OCI-M1 (cell line): ENCODE data around the gene PRDX5.

Source experiments
- DNase-seq: peaks from one replicate; lab custom pipeline; 2025; lab: John Stamatoyannopoulos, UW

Gene PRDX5

DNA sequence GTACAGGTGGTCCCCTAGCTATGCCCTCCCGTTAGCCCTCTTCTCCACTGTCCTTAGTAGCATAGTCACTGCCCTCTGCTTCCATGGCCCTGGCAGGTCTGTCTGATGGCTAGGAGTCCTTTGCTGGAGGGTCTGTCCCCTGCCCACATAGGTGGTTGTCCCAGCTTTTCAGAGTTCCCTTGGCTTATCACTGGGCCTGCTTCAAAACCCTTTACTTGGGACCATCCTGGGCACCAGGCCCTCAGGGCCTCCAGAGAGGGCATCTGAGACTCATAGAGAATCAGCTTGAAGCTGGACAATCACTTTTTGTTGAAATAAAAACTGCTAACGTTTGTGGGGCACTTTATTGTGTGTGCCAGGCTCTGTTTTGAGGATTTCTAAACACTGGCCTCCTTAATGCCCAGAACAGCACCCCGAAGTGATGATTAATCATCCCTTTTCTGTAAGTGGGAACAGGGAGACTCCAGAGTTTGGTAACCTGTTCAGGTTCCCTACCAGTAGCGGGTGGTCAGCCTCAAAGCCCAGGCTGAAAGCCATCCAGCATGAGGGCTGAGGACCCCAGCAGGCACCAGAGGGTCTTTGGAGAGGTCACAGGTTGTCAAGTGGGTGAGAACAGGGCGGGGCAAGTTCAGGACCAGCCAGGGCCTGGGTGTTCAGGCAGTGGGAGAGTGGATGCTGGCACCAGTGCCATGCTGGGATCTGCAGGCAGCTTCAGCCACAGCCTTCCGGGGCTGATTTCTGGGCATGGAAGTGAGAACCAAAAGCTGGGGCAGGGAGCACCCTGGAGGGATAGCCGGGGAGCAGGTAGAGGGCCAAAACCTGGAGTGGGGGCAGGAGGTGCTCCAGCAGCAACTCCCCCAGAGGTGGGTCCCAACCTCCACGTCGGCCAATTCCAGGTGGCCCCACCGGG, 27.3 kb upstream of the PRDX5 start:
- no peak for DNase-seq

DNA sequence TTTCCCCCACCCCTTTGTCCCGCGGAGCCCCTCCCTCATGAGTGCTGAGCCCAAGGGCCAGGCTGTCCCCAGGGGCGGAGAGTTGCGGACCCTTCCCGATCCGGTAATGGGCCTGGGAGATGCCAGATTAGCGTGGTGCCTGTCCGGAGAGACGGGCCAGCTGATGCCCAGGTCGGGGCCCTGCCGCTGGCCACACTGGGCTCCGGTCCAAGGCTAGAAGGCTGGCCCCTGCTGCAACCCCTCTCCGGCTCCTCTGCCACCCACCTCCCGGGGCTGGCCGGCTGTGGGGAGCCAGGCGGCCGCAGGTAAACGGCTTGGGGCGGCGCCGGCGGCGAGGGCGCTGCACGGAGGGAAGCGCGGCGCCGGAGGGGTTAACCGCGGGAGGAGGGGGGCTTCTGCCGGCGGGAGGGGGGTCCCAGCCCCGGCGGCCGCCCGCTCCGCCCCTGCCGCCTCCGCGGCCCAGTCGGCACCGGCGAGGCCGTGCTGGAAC, 26.6 kb upstream of the PRDX5 start, which contains the start of gene KCNK4:
TSS of gene KCNK4 (plus strand) at position 41 of the 490 bp plus-strand sequence. CDS start 1,717 bp downstream, outside the sequence.
- no peak for DNase-seq

DNA sequence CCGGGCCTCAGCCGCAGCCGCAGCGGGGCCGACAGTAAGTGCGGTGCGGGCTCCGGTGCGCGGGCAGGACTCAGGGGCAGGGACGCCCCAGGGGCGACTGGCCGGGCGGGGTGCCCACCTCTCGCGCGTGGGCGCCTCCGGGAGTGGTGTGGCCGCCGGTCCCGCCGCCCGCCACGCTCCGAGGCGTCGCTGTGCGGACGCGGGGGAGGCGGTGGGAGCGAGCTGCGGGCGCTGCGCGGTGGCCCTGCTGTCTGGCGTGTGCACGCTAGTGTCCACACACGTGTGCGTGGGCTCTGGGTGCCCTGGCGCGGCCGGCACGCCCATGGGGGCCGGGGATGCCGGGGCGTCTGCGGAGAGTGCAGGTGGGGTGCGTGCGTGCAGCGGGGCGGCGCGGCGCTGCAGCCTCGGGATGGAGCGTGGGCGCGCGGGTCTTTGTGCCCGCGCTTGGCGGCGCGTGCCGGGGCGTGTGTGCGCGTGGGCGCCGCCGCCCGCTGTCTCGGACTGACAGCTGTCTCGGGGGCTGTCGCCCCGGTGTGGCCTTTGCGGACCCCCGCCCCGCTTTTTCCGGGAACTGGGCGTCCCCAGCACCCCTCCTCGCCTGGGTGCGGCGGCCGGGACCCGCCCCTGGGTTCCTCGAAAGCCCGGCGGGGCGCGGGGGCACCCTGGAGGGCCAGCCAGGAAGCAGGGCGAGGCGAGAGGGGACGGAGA, 26.0 kb upstream of the PRDX5 start:
- no peak for DNase-seq

DNA sequence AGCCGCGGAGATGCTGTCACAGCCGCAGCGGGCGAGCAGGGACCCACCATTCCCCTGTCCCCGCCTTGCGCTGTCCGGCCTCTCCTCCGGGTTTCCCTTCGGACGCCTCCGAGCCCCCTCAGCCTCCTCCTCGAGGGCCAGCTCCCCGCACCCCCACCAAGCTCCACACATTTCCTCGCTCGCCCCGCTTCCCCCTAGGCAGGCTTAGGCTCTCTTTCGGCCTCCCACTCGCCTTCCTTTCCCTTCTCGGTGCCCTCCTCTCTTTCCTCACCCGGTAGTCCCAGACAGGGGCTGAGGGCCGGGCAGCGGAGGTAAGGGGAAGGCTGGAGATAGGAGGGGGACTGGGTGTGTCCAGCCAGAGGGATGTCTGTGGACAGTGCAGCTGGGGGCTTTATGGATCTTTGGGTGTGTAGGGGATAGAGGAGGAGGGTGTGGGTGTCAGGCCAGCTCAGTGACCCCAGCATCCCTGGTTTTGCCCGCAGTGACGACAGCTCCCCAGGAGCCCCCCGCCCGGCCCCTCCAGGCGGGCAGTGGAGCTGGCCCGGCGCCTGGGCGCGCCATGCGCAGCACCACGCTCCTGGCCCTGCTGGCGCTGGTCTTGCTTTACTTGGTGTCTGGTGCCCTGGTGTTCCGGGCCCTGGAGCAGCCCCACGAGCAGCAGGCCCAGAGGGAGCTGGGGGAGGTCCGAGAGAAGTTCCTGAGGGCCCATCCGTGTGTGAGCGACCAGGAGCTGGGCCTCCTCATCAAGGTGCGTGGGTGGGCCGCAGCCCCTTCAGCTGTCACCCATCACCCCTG, 25.3 kb upstream of the PRDX5 start:
- DNase-seq: no peak

DNA sequence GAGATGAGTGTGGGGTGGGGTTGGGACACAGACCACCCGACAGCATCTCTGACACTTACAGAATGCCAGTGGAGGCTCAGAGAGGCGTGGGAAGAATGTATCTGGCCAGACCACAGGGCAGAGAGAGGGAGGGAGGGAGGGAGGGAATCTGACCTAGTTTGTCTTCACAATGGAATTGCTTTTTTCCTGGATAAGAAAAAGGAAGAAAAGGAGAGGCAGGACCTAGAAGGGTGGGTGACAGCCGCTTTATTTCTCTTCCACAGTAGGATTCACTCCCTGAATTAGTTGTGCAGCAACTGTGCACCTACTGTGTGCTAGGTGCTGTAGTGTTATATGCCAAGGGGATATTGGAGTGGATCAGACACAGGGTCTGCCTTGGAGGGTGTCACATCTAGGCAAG, 23.1 kb upstream of the PRDX5 start:
- no peak for DNase-seq

DNA sequence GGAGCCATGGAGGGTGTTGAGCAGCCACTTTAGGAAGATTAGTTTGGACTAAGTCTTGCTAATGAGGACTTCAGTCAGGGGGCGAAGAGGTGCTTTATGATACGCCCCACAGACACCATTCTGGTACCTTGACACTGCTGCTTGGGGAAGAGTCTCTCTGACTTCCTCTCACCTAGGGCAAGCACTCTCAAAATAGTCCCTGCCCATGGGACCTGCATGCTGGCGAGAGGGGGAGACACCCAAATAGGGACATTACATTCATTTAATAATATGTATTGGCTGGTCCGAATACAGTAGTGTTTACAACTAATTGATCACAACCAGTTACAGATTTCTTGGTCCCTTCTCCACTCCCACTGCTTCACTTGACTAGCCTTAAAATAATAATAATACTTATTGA, 22.2 kb upstream of the PRDX5 start:
- DNase-seq: no peak

DNA sequence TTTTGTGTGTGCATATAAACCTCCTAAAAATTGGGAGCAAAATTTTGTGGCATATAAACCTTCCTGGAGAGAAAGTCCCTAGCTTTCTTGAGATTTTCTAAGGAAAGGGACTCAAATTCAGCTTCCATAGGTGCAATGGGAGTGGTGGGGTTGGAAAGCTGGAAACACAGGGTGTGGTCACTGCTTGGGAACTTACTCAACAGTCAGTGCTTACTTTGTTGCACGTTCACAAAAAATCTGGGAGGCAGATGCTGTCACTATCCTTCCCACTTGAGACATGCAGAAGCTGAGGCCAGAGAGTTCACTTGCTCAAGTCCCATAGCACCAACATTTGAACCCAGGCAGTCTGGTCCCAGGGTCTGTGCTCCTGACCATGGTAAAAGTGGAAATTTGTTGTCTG, 21.7 kb upstream of the PRDX5 start:
- DNase-seq: no peak

DNA sequence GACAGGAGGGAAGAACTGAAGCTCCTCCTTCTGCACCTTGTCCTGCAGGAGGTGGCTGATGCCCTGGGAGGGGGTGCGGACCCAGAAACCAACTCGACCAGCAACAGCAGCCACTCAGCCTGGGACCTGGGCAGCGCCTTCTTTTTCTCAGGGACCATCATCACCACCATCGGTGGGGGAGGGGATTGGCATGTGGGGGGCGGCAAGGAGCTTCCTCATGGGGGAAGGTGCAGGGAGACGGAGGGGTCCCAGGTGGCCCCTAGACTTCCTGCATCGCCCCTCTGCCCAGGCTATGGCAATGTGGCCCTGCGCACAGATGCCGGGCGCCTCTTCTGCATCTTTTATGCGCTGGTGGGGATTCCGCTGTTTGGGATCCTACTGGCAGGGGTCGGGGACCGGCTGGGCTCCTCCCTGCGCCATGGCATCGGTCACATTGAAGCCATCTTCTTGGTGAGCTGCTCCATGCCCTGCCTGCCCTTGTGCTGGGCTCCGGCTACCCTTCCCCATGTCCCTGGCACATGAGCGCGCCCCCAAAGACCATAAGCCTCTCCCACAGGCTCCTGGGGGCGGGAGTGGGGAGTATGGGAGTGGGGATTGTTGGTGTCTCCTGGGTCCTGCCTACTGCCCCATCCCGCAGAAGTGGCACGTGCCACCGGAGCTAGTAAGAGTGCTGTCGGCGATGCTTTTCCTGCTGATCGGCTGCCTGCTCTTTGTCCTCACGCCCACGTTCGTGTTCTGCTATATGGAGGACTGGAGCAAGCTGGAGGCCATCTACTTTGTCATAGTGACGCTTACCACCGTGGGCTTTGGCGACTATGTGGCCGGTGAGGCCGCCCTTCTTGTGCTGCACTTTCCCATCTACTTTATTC, 20.9 kb upstream of the PRDX5 start:
- DNase-seq: no peak

DNA sequence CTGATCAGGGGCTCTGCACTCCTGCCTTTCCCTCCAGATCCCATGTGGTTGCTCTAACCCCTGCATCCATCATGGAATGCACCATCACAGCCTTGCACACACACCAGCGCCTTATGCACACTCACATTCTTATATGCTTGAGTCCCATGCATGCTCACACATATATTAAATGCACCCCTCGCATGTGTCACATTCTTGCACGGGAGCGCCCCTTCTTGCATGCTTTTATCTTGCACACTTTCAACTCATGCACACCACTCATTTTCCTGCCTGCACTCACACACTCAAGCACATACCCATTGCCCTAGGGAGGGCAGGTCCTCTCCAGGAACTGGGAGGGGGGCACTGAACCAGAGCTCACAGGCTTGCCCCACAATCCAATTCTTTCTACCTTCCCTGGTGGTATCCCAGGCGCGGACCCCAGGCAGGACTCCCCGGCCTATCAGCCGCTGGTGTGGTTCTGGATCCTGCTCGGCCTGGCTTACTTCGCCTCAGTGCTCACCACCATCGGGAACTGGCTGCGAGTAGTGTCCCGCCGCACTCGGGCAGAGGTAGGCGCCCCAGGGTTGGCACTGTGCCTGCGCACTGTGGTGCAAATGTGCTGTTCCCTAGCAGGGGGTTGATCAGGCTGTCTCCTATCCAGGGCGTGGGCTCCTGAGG, 20.1 kb upstream of the PRDX5 start:
- no peak for DNase-seq

DNA sequence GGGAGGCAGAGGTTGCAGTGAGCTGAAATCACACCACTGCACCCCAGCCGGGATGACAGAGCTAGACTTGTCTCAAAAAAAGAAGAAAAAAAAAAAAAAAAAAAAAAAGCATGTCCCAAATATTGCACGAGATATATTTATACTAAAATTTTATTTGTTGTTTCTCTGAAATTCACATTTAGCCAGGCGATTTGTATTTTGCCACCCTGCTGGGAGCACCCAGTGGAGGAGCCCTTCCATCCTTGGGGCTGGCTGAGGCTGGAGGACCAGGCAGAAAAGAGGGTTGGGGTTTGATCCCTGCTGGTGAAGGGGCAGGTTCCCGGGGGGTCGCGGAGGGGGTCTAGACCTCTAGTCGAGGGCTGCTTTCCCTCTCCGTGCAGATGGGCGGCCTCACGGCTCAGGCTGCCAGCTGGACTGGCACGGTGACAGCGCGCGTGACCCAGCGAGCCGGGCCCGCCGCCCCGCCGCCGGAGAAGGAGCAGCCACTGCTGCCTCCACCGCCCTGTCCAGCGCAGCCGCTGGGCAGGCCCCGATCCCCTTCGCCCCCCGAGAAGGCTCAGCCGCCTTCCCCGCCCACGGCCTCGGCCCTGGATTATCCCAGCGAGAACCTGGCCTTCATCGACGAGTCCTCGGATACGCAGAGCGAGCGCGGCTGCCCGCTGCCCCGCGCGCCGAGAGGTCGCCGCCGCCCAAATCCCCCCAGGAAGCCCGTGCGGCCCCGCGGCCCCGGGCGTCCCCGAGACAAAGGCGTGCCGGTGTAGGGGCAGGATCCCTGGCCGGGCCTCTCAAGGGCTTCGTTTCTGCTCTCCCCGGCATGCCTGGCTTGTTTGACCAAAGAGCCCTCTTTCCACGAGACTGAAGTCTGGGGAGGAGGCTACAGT, 18.7 kb upstream of the PRDX5 start:
- DNase-seq: no peak

DNA sequence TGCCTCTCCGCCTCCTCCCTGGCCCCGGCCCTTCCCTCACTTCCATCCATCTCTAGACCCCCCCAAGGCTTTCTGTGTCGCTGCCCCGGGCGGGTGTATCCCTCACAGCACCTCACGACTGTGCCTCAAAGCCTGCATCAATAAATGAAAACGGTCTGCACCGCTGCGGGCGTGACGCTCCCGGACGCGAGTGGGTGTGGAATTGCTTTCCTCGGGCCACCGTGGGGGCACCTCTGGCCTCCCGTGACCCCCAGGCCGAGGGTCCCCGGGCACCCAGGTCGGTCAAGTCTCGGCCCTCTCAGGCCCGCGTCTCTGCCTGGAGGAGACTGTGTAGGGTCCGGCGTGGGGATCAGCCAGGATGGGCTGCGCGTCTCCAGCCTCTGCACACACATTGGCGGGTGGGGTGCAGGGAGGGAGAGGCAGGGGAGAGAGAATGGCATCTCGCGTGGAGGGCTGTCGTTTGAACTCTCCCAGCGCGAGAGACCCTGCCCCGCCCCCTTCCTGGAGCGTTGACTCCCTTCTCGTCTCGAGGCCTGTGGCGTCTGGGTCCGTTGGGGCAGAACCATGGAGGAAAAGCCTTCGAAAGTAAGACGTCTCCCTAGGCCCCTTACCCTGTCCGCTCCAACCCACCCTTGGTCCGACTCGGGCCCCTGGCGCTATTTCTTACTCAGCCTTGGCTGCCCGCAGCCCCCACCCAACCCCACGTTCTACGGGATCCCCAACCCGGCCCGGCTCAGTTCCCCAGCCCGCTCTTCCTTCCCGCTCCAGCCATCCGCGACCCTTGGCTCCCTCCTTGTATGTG, 17.9 kb upstream of the PRDX5 start, which contains the start of gene CATSPERZ:
TSS of gene CATSPERZ (plus strand) at position 512 of the 802 bp plus-strand sequence. CDS start at position 565, 53 bp downstream.
- no peak for DNase-seq

DNA sequence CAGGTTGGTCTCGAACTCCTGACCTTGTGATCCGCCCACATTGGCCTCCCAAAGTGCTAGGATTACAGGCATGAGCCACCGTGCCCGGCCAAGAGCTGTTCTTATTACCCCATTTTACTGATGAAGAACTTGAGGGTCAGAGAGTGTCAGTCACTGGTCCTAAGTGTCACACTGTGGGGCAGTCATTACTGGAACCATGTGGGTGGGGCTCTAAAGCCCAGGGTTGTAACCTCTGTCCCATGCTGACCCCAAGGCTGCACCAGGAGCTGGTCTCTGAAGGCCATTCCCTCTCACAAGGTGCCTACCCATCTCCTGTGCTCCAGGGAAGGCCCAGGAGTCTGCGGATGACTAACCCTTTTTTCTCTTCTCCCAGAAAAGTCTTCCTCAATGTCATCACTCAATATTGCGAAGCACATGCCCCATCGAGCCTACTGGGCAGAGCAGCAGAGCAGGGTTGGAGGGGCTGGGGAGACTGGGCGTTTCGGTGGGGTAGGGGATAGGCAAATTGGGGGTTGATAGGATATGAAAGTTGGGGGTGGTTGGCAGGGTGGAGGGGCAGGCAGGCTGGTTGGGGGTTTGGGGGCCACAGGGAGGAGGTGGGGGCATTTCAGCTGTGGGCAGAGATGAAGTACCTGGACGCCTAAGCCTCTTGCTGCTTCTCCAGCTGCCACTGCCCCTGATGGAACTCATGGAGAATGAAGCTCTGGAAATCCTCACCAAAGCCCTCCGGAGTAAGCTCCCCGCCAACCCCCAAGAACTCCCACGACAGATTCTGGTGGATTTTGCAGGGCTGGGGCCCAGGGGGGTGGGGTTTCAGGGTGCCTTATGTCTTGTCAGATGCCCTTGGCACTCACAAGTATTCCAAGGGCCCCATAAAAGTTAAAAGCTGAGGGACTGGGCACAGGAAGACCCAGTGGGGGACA, 14.6 kb upstream of the PRDX5 start:
- DNase-seq: peak; percentile 7

DNA sequence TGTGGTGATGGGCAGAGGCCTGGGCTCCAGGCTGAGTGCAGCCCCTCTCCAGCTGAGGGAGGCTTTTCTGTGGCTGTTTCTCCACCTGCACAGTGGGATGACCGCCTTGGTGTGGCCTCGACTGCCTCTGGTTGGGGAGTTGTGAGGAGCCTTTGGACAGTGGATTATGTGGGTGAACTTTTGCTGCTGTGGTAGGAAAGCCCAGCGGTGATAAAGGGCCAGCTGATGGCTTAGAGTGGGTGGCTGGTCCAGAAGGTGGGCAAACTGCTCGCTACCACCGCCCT, 13.9 kb upstream of the PRDX5 start:
- no peak for DNase-seq

DNA sequence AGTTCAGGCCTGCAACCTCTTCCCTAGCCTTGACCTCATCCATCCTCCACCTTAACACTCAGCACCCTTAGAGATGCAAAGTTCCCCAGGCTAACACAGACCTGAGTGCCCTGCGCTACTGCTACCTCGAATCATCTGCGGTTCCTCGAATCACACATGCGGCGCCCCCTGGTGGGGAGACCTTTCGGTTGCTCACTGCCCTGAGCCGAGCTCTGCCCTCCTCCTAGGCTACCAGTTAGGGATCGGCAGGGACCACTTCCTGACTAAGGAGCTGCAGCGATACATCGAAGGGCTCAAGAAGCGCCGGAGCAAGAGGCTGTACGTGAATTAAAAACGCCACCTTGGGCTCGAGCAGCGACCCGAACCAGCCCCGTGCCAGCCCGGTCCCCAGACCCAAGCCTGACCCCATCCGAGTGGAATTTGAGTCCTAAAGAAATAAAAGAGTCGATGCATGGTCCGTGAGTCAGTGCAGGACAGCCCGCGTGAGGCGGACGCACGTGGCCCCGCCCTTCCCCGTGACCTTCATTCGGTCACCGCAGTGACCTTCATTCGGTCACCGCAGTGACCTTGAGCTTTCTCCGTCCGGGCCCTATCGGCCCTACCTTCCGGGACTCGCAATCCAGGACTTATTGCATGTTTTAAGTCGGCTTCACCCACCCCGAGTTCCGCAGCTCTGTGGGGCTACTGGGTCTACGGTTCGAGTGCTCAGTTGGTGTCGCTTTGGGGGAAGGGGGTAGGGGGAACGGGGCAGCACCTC, 13.4 kb upstream of the PRDX5 start:
- DNase-seq: peak; percentile 97

DNA sequence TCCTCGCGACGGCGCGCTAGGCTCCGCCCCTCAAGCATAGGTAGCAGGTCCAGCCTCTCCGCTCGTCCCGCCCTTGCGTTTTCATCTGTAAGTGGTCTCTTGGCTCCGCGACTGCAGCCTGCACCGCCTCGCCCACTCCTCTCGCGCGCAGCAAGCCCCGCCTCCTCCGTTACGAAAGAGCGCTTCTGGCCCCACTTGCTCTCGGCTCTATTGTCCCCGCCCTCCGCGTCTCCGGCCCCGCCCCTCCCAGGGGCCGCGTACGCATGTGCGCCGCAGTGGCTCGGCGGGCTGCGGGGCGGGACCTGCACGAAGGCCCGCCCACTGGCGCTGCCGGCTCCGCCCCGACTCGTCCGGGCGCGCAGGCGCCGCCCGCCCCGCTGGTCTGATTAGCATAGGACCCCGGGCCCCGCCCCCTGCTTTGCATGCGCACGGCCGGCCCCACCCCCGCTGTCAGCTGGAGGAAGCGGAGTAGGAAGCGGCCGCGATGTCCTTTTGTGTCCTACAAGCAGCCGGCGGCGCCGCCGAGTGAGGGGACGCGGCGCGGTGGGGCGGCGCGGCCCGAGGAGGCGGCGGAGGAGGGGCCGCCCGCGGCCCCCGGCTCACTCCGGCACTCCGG, 12.7 kb upstream of the PRDX5 start, which contains the start of gene ESRRA:
TSS of gene ESRRA (plus strand) at position 450 of the 616 bp plus-strand sequence. CDS start 1,656 bp downstream, outside the sequence.
- DNase-seq: peak; percentile 99
